Retinal pigment epithelial cell (primary cell): Measurements from ENCODE around the gene ENKUR.

Experiments used
- DNase-seq: peaks from one replicate; pipeline ENCODE4 v3.0.0-alpha.2; 2010; ENCODE audit warnings: low read depth
- H3K4me3 ChIP-seq: 2 replicates; pipeline ENCODE4 v1.5.1; 2011; ENCODE audit warnings: mild to moderate bottlenecking, low read length, control low read depth, moderate library complexity
- CTCF ChIP-seq: conservative IDR thresholded peaks from 2 replicates; pipeline ENCODE4 v1.5.1; 2011; ENCODE audit warnings: low read depth, low read length, control low read depth, inconsistent platforms

Gene ENKUR

GRCh38 chr10:25047088-25047487 is 31.1 kb upstream of the ENKUR start:
- no peak for DNase-seq
- no peak for TF ChIP-seq CTCF
- H3K4me3 ChIP-seq: no peak overlapping the region

- no peak overlapping the region for H3K4me3 ChIP-seq
- no peak for TF ChIP-seq CTCF
- DNase-seq: no peak
Measured at GRCh38 chr10:25046641-25047040, 30.7 kb upstream of the ENKUR start.

DNA sequence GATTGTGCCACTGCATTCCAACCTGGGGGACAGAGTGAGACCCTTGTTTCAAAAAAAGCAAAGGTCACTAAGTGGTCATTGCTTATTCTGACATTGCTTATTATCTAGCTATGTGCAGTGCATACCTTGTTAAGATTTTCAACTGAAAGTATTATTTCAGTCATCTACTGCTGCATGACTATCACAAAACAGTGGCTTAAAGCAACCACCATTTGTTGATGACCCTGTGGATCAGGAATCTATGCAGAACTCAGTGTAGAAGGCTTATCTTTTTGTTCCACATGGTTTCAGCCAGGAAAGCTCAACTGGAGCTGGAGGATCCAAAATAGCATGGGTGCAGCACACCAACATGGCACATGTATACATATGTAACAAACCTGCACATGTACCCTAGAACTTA is 23.6 kb upstream of the ENKUR start:
- no peak for TF ChIP-seq CTCF
- no peak overlapping the region for H3K4me3 ChIP-seq
- DNase-seq: no peak

- no peak for TF ChIP-seq CTCF
- no peak for DNase-seq
- H3K4me3 ChIP-seq: no peak overlapping the region
Measured at GRCh38 chr10:25038325-25038724, 22.4 kb upstream of the ENKUR start.

- H3K4me3 ChIP-seq: no peak overlapping the region
- TF ChIP-seq CTCF: no peak
- no peak for DNase-seq
Measured at GRCh38 chr10:25036381-25036780, 20.4 kb upstream of the ENKUR start.

GRCh38 chr10:25029519-25029918 is 13.6 kb upstream of the ENKUR start:
- H3K4me3 ChIP-seq: no peak overlapping the region
- TF ChIP-seq CTCF: no peak
- no peak for DNase-seq

GRCh38 chr10:25028711-25029110 is 12.8 kb upstream of the ENKUR start:
- DNase-seq: no peak
- no peak overlapping the region for H3K4me3 ChIP-seq
- no peak for TF ChIP-seq CTCF
